Measurements from ENCODE around the gene ZNRF3.
"Not testable (repeated sequence)": the region's sequence is repeated elsewhere in the genome, so short reads cannot be mapped to it uniquely, and the experiment has no call there.

The ZNRF3 gene

GRCh38 chr22:28935713-28936112 lies 52.3 kb downstream of the ZNRF3 start:
- no peak for DNase-seq

- no peak for DNase-seq
Observed at GRCh38 chr22:28936200-28936599, 52.8 kb downstream of the ZNRF3 start.

GRCh38 chr22:28937206-28938025 lies 54.0 kb downstream of the ZNRF3 start:
- DNase-seq, result no peak

GRCh38 chr22:28938286-28938833 lies 55.0 kb downstream of the ZNRF3 start:
- no peak for DNase-seq

GRCh38 chr22:28939394-28939793 lies 56.0 kb downstream of the ZNRF3 start:
- DNase-seq, result no peak

- no peak for DNase-seq
Observed at GRCh38 chr22:28939932-28940331, 56.6 kb downstream of the ZNRF3 start.

GRCh38 chr22:28940441-28940840 lies 57.1 kb downstream of the ZNRF3 start:
- DNase-seq, result no peak

- DNase-seq, result no peak
Observed at GRCh38 chr22:28942333-28942732, 59.0 kb downstream of the ZNRF3 start.

- DNase-seq, result peak; percentile 18
Observed at GRCh38 chr22:28942801-28943500, 59.6 kb downstream of the ZNRF3 start.

GRCh38 chr22:28943501-28943879 lies 60.1 kb downstream of the ZNRF3 start:
- DNase-seq, result no peak

- no peak for DNase-seq
Observed at GRCh38 chr22:28947125-28947524, 63.8 kb downstream of the ZNRF3 start.

- DNase-seq, result no peak
Observed at GRCh38 chr22:28948424-28948823, 65.1 kb downstream of the ZNRF3 start.

- DNase-seq, result not testable (repeated sequence)
Observed at GRCh38 chr22:28948860-28949551, 65.6 kb downstream of the ZNRF3 start.

- no peak for DNase-seq
Observed at GRCh38 chr22:28949788-28950187, 66.4 kb downstream of the ZNRF3 start.

GRCh38 chr22:28950617-28951411 lies 67.4 kb downstream of the ZNRF3 start:
- DNase-seq, result peak; percentile 82

GRCh38 chr22:28951530-28951929 lies 68.2 kb downstream of the ZNRF3 start:
- DNase-seq, result no peak

- DNase-seq, result no peak
Observed at GRCh38 chr22:28951969-28952521, 68.7 kb downstream of the ZNRF3 start.

- no peak for DNase-seq
Observed at GRCh38 chr22:28952857-28953256, 69.5 kb downstream of the ZNRF3 start.

GRCh38 chr22:28953403-28953802 lies 70.0 kb downstream of the ZNRF3 start:
- DNase-seq, result no peak

GRCh38 chr22:28953976-28954880 lies 70.9 kb downstream of the ZNRF3 start:
- no peak for DNase-seq

- DNase-seq, result no peak
Observed at GRCh38 chr22:28955817-28956216, 72.4 kb downstream of the ZNRF3 start.

All from NCI-H1092 treated with DMSO at 0.1 percent for 48 hours (cell line).